WTC11 (cell line): ENCODE measurements around the gene GALNTL6. TPM values are rescaled to one million over a fixed set of nuclear protein-coding genes. Genes with fewer than 3 reads are reported as not detected.

Experiments
- ATAC-seq: fragments of 200-7000 bp; cut with Tn5 transposase; 2 replicates; pipeline ENCODE4 v1.10.0; 2021; ENCODE audit warnings: mild to moderate bottlenecking, moderate library complexity
- CTCF ChIA-PET: fragments of 300-600 bp; sonication (Branson Sonifier 250); formaldehyde crosslinking; loops from one replicate; lab custom pipeline; 2021; ENCODE audit warnings: antibody characterized with exemption; lab: Charles Lee
- POLR2A ChIA-PET: fragments of 350-600 bp; sonication (Branson Sonifier 250); formaldehyde crosslinking; loops from one replicate; lab custom pipeline; 2021; ENCODE audit warnings: antibody characterized with exemption; lab: Charles Lee
- DNase-seq: peaks from one replicate; pipeline ENCODE4 v3.0.0; 2021; ENCODE audit warnings: low spot score
- H3K27ac Mint-ChIP-seq: 2 replicates; pipeline ENCODE4 v1.8.0; 2021; ENCODE audit warnings: mixed read lengths
- H3K27me3 Mint-ChIP-seq: 2 replicates; pipeline ENCODE4 v1.8.0; 2021; ENCODE audit warnings: low read depth, mild to moderate bottlenecking, moderate library complexity, mixed read lengths
- H3K36me3 Mint-ChIP-seq: 2 replicates; pipeline ENCODE4 v1.8.0; 2021; ENCODE audit warnings: mixed read lengths
- H3K4me1 Mint-ChIP-seq: 2 replicates; pipeline ENCODE4 v1.8.0; 2022; ENCODE audit warnings: mixed read lengths
- H3K4me3 Mint-ChIP-seq: 2 replicates; pipeline ENCODE4 v1.8.0; 2021; ENCODE audit warnings: mild to moderate bottlenecking, moderate library complexity, mixed read lengths
- H3K9me3 Mint-ChIP-seq: 2 replicates; pipeline ENCODE4 v1.8.0; 2021; ENCODE audit warnings: mixed read lengths
- ATF1 ChIP-seq: sonication (generic); formaldehyde crosslinking; IDR thresholded peaks from 2 replicates; pipeline ENCODE4 v1.8.1; 2023; ENCODE audit warnings: mild to moderate bottlenecking, moderate library complexity, missing genetic modification reagents
- ATF3 ChIP-seq: sonication (generic); formaldehyde crosslinking; conservative IDR thresholded peaks from 2 replicates; pipeline ENCODE4 v1.8.1; 2022; ENCODE audit warnings: mild to moderate bottlenecking, missing genetic modification reagents
- ATF6 ChIP-seq: sonication (generic); formaldehyde crosslinking; IDR thresholded peaks from 2 replicates; pipeline ENCODE4 v1.8.1; 2023; ENCODE audit warnings: mild to moderate bottlenecking, missing genetic modification reagents
- CBFB ChIP-seq: sonication (generic); formaldehyde crosslinking; IDR thresholded peaks from 2 replicates; pipeline ENCODE4 v1.8.1; 2022; ENCODE audit warnings: mild to moderate bottlenecking, low read depth, missing genetic modification reagents
- CTCF ChIP-seq: fragments of 200-600 bp; IDR thresholded peaks from 2 replicates; pipeline ENCODE4 v1.8.0; 2022; ENCODE audit warnings: antibody characterized with exemption
- ERG ChIP-seq: fragments of 250-450 bp; sonication (Bioruptor Pico); IDR thresholded peaks from 2 replicates; pipeline ENCODE4 v1.8.0; 2021; ENCODE audit warnings: mild to moderate bottlenecking
- FOXJ3 ChIP-seq: sonication (generic); formaldehyde crosslinking; IDR thresholded peaks from 2 replicates; pipeline ENCODE4 v1.9.0; 2021; ENCODE audit warnings: missing genetic modification reagents, mild to moderate bottlenecking, borderline replicate concordance
- FOXP1 ChIP-seq: sonication (generic); formaldehyde crosslinking; IDR thresholded peaks from 2 replicates; pipeline ENCODE4 v1.8.0; 2022; ENCODE audit warnings: missing genetic modification reagents, mild to moderate bottlenecking, moderate library complexity, borderline replicate concordance
- GABPB1 ChIP-seq: sonication (generic); formaldehyde crosslinking; IDR thresholded peaks from 2 replicates; pipeline ENCODE4 v1.8.1; 2023; ENCODE audit warnings: mild to moderate bottlenecking, missing genetic modification reagents
- GRHL2 ChIP-seq: fragments of 250-450 bp; sonication (Bioruptor Pico); IDR thresholded peaks from 2 replicates; pipeline ENCODE4 v1.8.0; 2022; ENCODE audit warnings: mild to moderate bottlenecking, moderate library complexity; ENCODE audit not compliant: insufficient replicate concordance, severe bottlenecking
- GTF2I ChIP-seq: fragments of 250-450 bp; sonication (Bioruptor Pico); conservative IDR thresholded peaks from 2 replicates; pipeline ENCODE4 v1.4.0; 2021; ENCODE audit warnings: mild to moderate bottlenecking
- IRF1 ChIP-seq: sonication (generic); formaldehyde crosslinking; IDR thresholded peaks from 2 replicates; pipeline ENCODE4 v1.8.0; 2023; ENCODE audit warnings: missing genetic modification reagents
- JAZF1 ChIP-seq: fragments of 250-450 bp; sonication (Bioruptor Pico); IDR thresholded peaks from 2 replicates; pipeline ENCODE4 v1.9.0; 2021; ENCODE audit warnings: moderate library complexity, mild to moderate bottlenecking, inconsistent platforms
- KAT7 ChIP-seq: sonication (generic); formaldehyde crosslinking; IDR thresholded peaks from 2 replicates; pipeline ENCODE4 v1.8.1; 2023; ENCODE audit warnings: missing genetic modification reagents, mild to moderate bottlenecking, borderline replicate concordance
- MAX ChIP-seq: sonication (generic); formaldehyde crosslinking; IDR thresholded peaks from 2 replicates; pipeline ENCODE4 v1.8.0; 2022; ENCODE audit warnings: mild to moderate bottlenecking, missing genetic modification reagents
- NR2C2 ChIP-seq: sonication (generic); formaldehyde crosslinking; IDR thresholded peaks from 2 replicates; pipeline ENCODE4 v1.8.0; 2022; ENCODE audit warnings: mild to moderate bottlenecking, missing genetic modification reagents
- RELA ChIP-seq: sonication (generic); formaldehyde crosslinking; IDR thresholded peaks from 2 replicates; pipeline ENCODE4 v1.8.1; 2022; ENCODE audit warnings: missing genetic modification reagents, mild to moderate bottlenecking, borderline replicate concordance
- RORB ChIP-seq: fragments of 250-450 bp; sonication (Bioruptor Pico); IDR thresholded peaks from 2 replicates; pipeline ENCODE4 v1.9.0; 2021; ENCODE audit warnings: mild to moderate bottlenecking
- SP1 ChIP-seq: sonication (generic); formaldehyde crosslinking; conservative IDR thresholded peaks from 2 replicates; pipeline ENCODE4 v1.8.1; 2022; ENCODE audit warnings: missing genetic modification reagents
- TEAD1 ChIP-seq: sonication (generic); formaldehyde crosslinking; IDR thresholded peaks from 2 replicates; pipeline ENCODE4 v1.8.0; 2022; ENCODE audit warnings: mild to moderate bottlenecking, missing genetic modification reagents
- ZNF219 ChIP-seq: sonication (generic); formaldehyde crosslinking; IDR thresholded peaks from 2 replicates; pipeline ENCODE4 v1.8.0; 2023; ENCODE audit warnings: missing genetic modification reagents, mild to moderate bottlenecking, borderline replicate concordance
- ZNF232 ChIP-seq: sonication (generic); formaldehyde crosslinking; IDR thresholded peaks from 2 replicates; pipeline ENCODE4 v1.8.0; 2022; ENCODE audit warnings: mild to moderate bottlenecking, missing genetic modification reagents
- ZNF263 ChIP-seq: sonication (generic); formaldehyde crosslinking; IDR thresholded peaks from 2 replicates; pipeline ENCODE4 v1.8.1; 2022; ENCODE audit warnings: low read depth, mild to moderate bottlenecking, moderate library complexity, missing genetic modification reagents
- ZNF416 ChIP-seq: fragments of 250-450 bp; sonication (Bioruptor Pico); IDR thresholded peaks from 2 replicates; pipeline ENCODE4 v1.9.0; 2021; ENCODE audit warnings: mild to moderate bottlenecking, inconsistent platforms
- ZNF671 ChIP-seq: fragments of 250-450 bp; sonication (Bioruptor Pico); IDR thresholded peaks from 2 replicates; pipeline ENCODE4 v1.8.0; 2021; ENCODE audit warnings: mild to moderate bottlenecking
- ZSCAN18 ChIP-seq: fragments of 250-450 bp; sonication (Bioruptor Pico); IDR thresholded peaks from 2 replicates; pipeline ENCODE4 v2.1.2; 2022; ENCODE audit warnings: mild to moderate bottlenecking, moderate library complexity
- total RNA-seq: library from RNA; stranded (reverse); gene quantifications from 3 replicates; pipeline ENCODE4 v1.2.3, GENCODE V29; 2021

Gene GALNTL6
- total RNA-seq, 1 experiment from 2014 or later = 0.24 TPM

- H3K27ac Mint-ChIP-seq = no peak overlapping the region
- no peaks in the 10 kb centered on the region for H3K27me3 Mint-ChIP-seq
- no peaks in the 10 kb centered on the region for H3K4me1 Mint-ChIP-seq
Measured at GRCh38 chr4:172776203-172776861, 963.1 kb downstream of the GALNTL6 start.

GRCh38 chr4:172777729-172778431, 964.7 kb downstream of the GALNTL6 start:
- no peak for ATAC-seq
- CTCF ChIA-PET = interaction anchor here (0.5 kb wide), 1 partner anchor 32 kb away, joined by 3 read pairs; no protein-coding TSS in a partner anchor
- TF ChIP-seq ATF3 (CRISPR knock-in tag) = no peak
- no peak for TF ChIP-seq CBFB (CRISPR knock-in tag)
- no peak for TF ChIP-seq KAT7 (CRISPR knock-in tag)
- TF ChIP-seq FOXP1 (CRISPR knock-in tag) = no peak
- TF ChIP-seq GTF2I (CRISPR knock-in tag) = no peak
- no peak for TF ChIP-seq ZNF263 (CRISPR knock-in tag)
- no peak for TF ChIP-seq IRF1
- no peak for TF ChIP-seq GABPB1 (CRISPR knock-in tag)
- no peak for TF ChIP-seq ZSCAN18 (CRISPR knock-in tag)
- no peak for TF ChIP-seq ZNF671 (CRISPR knock-in tag)
- TF ChIP-seq RORB (CRISPR knock-in tag) = no peak
- no peak for TF ChIP-seq ZNF232 (CRISPR knock-in tag)
- no peak for TF ChIP-seq ERG (CRISPR knock-in tag)
- no peak for TF ChIP-seq ZNF219 (CRISPR knock-in tag)
- TF ChIP-seq JAZF1 (CRISPR knock-in tag) = no peak

More at GRCh38 chr4:172776203-172776861, 963.1 kb downstream of the GALNTL6 start:
- Mint-ChIP-seq H3K36me3 (no peaks in the 10 kb centered on the region), H3K9me3 (peaks cover 14% of the 10 kb centered on the region), H3K4me3 (no peak overlapping the region)
- DNase-seq (no peak), ATAC-seq (no peak)
- POLR2A ChIA-PET = no interaction called here
- CTCF ChIA-PET = no interaction called here
- TF ChIP-seq ZNF416 (CRISPR knock-in tag) (no peak), MAX (no peak), FOXJ3 (CRISPR knock-in tag) (no peak), SP1 (CRISPR knock-in tag) (no peak), ATF6 (CRISPR knock-in tag) (no peak), RELA (CRISPR knock-in tag) (no peak), NR2C2 (CRISPR knock-in tag) (no peak), CTCF (no peak), GRHL2 (no peak), ATF1 (CRISPR knock-in tag) (no peak), TEAD1 (CRISPR knock-in tag) (no peak)

More at GRCh38 chr4:172777729-172778431, 964.7 kb downstream of the GALNTL6 start:
- no peak overlapping the region for H3K4me3 Mint-ChIP-seq
- DNase-seq = no peak
- H3K27me3 Mint-ChIP-seq = no peaks in the 10 kb centered on the region
- H3K36me3 Mint-ChIP-seq = no peaks in the 10 kb centered on the region
- POLR2A ChIA-PET = no interaction called here
- H3K9me3 Mint-ChIP-seq = peaks cover under 1% of the 10 kb centered on the region
- H3K4me1 Mint-ChIP-seq = no peaks in the 10 kb centered on the region
- no peak overlapping the region for H3K27ac Mint-ChIP-seq
